Right lobe of liver (tissue), 4 donors: ENCODE measurements around the gene ITPKC.

Experiments
- CTCF ChIP-seq, 4 donors: fragments of 200-600 bp in 3 of 4; fragments of 450-650 bp in 1 of 4; IDR thresholded peaks; one replicate each; pipeline versions ENCODE4 v1.5.1 to v1.8.0; 2016 to 2022; ENCODE audit warnings: antibody characterized with exemption in 4 of 4, mild to moderate bottlenecking in 2 of 4
- POLR2A ChIP-seq: fragments of 450-650 bp; IDR thresholded peaks from one replicate; pipeline ENCODE4 v1.6.1; 2017; ENCODE audit warnings: antibody characterized with exemption, mild to moderate bottlenecking
- donor health status: DM: no; HTN: no; CAD: no.
- donor health status: DM: no; HTN: no; CAD: no.
- donor health status: DM: no; HTN: yes; CAD: no.

DNA sequence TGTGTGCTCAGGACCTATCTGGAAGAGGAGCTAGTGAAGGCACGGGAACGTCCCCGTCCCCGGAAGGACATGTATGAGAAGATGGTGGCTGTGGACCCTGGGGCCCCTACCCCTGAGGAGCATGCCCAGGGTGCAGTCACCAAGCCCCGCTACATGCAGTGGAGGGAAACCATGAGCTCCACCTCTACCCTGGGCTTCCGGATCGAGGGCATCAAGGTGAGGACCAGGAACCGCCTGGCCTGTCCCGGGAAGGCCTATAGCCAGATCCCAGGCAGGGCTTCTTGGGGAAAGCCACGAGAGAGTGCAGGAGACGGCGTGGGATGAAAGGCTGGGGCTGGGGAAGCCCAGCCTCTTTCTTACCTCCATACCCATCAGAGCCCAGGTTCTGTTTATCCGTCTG, 16.2 kb downstream of the ITPKC start:
- TF ChIP-seq CTCF (IDR thresholded peaks at IDR 0.05): no peak
- TF ChIP-seq POLR2A: no peak
